ENCODE data around the gene RAD51B.

- no peak for TF ChIP-seq ZNF274 (IDR thresholded peaks at IDR 0.05; ENCODE audit: low read depth, low read length)
- no peak for TF ChIP-seq SUZ12 (IDR thresholded peaks at IDR 0.05; ENCODE audit: extremely low read depth, insufficient read depth, insufficient read length)
Observed at GRCh38 chr14:68208626-68209317, 389.2 kb downstream of the RAD51B start.
